ENCODE measurements around the gene MGST3. TPM values are rescaled to one million over a fixed set of nuclear protein-coding genes. Genes with fewer than 3 reads are reported as not detected.
A peak's percentile ranks its signal among the peaks of the same experiment; 100 is the strongest.
"Not testable (repeated sequence)": the region's sequence is repeated elsewhere in the genome, so short reads cannot be mapped to it uniquely, and the experiment has no call there.

The MGST3 gene
- total RNA-seq, 1 experiment from 2014 or later: 279 TPM

DNA sequence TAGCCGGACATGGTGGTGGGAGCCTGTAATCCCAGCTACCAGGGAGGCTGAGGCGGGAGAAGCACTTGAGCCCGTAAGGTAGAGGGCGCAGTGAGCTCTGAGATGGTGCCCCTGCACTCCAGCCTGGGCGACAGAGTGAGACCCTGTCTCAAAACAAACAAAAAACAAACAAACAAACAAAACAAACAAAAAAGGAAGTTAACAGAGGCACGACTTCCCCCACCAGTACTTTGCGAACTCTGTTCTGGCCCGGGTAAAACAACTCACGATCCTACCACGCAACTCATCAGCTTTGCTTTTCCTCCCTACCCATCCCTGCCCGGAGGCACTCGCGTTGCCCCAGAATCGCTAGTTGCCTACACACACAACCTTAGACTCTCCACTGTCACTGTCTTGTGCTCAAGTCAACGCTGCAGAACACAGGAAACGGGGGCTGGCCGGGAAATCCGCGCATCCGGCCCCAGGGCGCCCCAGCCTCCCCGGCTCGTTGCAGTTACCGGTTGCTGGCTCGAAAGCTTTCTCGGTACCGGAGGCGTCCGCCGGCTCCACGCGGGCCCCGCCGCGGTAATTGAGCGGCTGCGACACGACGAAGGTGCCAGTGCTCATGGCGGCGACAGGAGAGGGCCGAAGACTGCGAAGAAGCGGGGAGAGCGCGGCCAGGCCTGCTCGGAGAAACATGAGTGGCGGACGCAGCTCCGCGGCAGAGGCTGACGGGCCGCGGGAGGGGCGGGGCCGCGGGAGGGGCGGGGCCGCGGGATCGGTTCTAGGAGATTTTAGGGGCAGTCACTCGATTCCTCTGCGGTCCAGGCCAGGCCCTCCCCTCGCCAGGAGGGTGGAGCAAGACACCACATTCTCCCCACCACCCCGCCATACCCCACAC lies 67.1 kb downstream of the MGST3 start, which contains the start of gene ALDH9A1:
ALDH9A1 (minus strand) TSS at position 682 of the 880 bp plus-strand sequence; CDS start at position 678, 4 bp downstream.
- peak; percentile 80 for DNase-seq (ENCODE audit: low spot score)

- no peak for DNase-seq (ENCODE audit: low spot score)
These were observed 67.7 kb downstream of the MGST3 start for GRCh38 chr1:165698761-165699052.

DNA sequence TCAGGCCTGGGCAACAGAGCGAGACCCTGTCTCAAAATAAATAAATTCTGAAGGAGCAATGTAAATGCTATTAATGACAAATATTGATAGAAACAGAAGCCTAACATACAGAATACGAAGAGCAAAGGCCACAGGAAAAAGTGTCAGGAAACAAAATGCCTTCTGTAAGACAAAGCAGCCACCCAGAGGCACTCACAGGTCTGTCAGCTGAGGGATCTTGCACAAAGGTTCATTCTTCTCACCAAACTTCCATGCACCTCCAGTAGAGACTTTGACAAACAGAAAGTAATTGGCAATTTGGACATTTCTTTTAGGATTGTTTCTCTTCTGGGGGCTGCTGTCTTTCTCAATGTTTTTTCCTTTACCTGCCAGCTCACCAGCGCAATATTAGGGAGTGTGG lies 68.5 kb downstream of the MGST3 start:
- DNase-seq (ENCODE audit: low spot score): no peak

- not testable (repeated sequence) for DNase-seq (ENCODE audit: low spot score)
These were observed 70.9 kb downstream of the MGST3 start for GRCh38 chr1:165701922-165702321.

DNA sequence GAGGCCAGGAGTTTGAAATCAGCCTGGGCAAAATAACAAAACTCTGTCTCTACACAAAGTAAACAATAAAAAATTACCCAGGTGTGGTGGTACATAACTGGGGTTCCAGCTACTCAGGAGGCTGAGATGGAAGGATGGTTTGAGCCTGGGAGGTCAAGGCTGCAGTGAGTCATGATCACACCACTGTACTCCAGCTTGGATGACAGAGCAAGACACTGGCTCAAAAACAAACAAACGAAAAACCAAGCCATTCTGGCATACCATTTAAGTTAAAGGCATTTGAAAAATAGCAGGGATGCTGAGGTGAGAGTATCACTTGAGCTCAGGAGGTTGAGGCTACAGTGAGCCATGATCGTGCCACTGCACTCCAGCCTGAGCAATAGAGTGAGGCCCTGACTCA lies 72.6 kb downstream of the MGST3 start:
- peak; percentile 12 for DNase-seq (ENCODE audit: low spot score)

Other genes starting within 250 kb of the MGST3 start
- gene RXRG, start 186.1 kb upstream of the MGST3 start, total RNA-seq (2014; rRNA removed; shearing (Covaris generic)): not detected in 2 replicates
- not detected in 2 replicates for gene LRRC52, start 87.2 kb upstream of the MGST3 start, total RNA-seq (2014; rRNA removed; shearing (Covaris generic))
- gene ALDH9A1, start 67.3 kb downstream of the MGST3 start, total RNA-seq (2014; rRNA removed; shearing (Covaris generic)): 89.2 and 96.5 TPM in 2 replicates
- gene TMCO1, start 137.6 kb downstream of the MGST3 start, total RNA-seq (2014; rRNA removed; shearing (Covaris generic)): 226 and 266 TPM in 2 replicates
- 71.3 and 104 TPM in 2 replicates for gene UCK2, start 196.4 kb downstream of the MGST3 start, total RNA-seq (2014; rRNA removed; shearing (Covaris generic))